ENCODE results near the gene KHDC4.
A peak's percentile ranks its signal among the peaks of the same experiment; 100 is the strongest.

Gene KHDC4

DNA sequence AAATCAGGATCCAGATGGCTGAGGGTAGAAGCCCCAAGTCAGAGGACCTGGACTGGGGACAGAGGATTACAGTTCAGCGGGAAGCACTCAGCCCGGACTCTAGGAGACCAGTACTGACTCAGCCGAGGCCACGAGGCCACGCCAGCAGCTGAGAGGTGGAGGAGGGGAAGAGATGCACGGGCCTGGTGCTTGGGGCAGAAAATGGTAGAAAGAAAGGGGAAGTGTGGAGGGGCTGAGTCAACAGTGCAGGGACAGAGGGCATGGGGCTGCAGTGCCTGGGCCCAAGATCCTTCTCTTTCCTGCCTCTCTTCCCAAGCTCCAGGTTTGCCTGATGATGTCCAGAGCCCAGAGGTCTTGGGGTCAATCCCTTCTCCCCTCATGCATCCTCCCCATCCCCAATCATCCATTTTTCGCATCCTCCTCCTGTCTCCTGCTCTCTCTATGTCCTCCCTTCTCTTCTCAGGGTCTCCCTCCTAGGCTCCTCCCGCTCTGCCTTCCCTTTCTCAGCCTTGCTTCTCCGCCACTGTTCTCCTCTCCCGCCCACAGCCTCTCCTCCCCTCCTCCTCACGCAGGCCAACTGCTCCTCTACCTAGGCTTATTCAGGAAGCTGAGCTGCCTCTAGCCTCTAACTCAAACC is 36.4 kb upstream of the KHDC4 start:
- Histone ChIP-seq H3K4me3 (replicated peaks; ENCODE audit: low read depth, low read length) (peak overlapping the region; percentile 17; the same call in 1 of the 2 replicates), H3K27me3 (replicated peaks; ENCODE audit: control insufficient read depth, insufficient read depth, low read length) (no peaks in the 10 kb centered on the region), H3K36me3 (ENCODE audit: control insufficient read depth, insufficient read depth, low read length) (peaks cover 47% of the 10 kb centered on the region)
- DNase-seq (ENCODE audit: extremely low read depth, insufficient read length) = peak; percentile 62
- TF ChIP-seq, protein P1, sequence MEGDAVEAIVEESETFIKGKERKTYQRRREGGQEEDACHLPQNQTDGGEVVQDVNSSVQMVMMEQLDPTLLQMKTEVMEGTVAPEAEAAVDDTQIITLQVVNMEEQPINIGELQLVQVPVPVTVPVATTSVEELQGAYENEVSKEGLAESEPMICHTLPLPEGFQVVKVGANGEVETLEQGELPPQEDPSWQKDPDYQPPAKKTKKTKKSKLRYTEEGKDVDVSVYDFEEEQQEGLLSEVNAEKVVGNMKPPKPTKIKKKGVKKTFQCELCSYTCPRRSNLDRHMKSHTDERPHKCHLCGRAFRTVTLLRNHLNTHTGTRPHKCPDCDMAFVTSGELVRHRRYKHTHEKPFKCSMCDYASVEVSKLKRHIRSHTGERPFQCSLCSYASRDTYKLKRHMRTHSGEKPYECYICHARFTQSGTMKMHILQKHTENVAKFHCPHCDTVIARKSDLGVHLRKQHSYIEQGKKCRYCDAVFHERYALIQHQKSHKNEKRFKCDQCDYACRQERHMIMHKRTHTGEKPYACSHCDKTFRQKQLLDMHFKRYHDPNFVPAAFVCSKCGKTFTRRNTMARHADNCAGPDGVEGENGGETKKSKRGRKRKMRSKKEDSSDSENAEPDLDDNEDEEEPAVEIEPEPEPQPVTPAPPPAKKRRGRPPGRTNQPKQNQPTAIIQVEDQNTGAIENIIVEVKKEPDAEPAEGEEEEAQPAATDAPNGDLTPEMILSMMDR (IDR thresholded peaks at IDR 0.05; ENCODE audit: insufficient read depth, low read length, poor library complexity, severe bottlenecking) = no peak

DNA sequence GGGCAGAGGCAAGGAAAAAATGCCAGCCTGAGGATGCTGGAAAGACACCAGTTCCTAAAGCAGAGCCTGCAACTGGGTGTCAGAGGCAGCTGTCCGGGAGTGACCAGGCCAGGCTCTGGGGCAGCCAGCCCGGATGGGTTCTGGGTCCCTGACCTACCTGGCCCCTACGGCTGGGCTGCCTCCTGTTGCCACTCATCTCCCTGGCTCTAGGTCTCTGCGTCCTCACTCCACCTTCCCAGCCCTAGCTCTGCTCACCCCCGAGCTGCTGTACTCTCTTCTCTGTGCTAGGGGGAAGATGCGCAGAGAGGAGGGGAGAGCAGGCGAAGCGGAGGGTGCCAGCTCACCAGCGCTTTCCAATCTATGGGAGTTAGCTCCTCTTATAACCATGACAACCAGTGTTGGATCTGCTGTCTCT is 35.2 kb upstream of the KHDC4 start:
- Histone ChIP-seq H3K4me3 (replicated peaks; ENCODE audit: low read depth, low read length) (no peak overlapping the region), H3K27me3 (replicated peaks; ENCODE audit: control insufficient read depth, insufficient read depth, low read length) (no peaks in the 10 kb centered on the region), H3K36me3 (ENCODE audit: control insufficient read depth, insufficient read depth, low read length) (peaks cover 53% of the 10 kb centered on the region)
- TF ChIP-seq, protein P1 (IDR thresholded peaks at IDR 0.05; ENCODE audit: insufficient read depth, low read length, poor library complexity, severe bottlenecking) = no peak
- DNase-seq (ENCODE audit: extremely low read depth, insufficient read length) = no peak

DNA sequence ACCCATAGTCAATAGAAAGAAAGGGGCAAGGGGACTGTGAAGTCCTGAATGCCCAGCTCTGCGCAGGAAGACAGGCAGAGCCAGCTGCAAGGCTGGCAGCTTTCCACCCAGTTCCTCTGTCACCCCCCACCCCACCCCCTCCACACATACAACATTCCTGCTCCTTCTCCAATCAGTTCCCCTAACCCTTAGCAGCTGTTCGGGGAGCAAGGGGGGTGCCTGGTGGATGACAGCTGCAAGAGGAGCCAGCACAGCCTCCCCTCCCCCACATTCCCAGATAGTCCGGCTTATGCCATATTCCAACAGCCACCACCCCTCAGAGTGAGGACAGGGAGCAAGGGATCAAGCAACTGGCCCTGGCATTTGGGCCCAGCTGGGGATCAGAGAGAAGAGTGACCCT is 34.5 kb upstream of the KHDC4 start:
- H3K36me3 ChIP-seq (ENCODE audit: control insufficient read depth, insufficient read depth, low read length) = peaks cover 55% of the 10 kb centered on the region
- TF ChIP-seq, protein P1 (IDR thresholded peaks at IDR 0.05; ENCODE audit: insufficient read depth, low read length, poor library complexity, severe bottlenecking) = no peak
- DNase-seq (ENCODE audit: extremely low read depth, insufficient read length) = no peak
- no peaks in the 10 kb centered on the region for H3K27me3 ChIP-seq (replicated peaks; ENCODE audit: control insufficient read depth, insufficient read depth, low read length)
- H3K4me3 ChIP-seq (replicated peaks; ENCODE audit: low read depth, low read length) = no peak overlapping the region

DNA sequence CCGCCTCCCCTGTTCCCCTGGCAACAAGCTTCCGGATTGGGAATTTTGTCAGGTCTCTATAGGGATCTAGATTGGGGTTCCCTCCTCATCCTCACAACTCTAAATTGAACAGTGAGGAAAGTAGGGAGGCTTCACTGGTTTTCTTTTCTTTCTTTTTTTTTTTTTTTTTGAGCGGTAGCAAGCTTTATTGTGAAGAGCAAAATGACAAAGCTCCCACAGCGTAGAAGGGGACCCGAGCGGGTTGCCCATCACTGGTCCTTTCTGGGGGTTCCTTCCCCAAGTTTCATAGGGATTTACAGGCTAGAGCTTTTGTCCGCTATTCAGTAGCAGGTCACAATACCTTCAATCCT is 33.8 kb upstream of the KHDC4 start:
- Histone ChIP-seq H3K36me3 (ENCODE audit: control insufficient read depth, insufficient read depth, low read length) (peaks cover 53% of the 10 kb centered on the region), H3K4me3 (replicated peaks; ENCODE audit: low read depth, low read length) (no peak overlapping the region), H3K27me3 (replicated peaks; ENCODE audit: control insufficient read depth, insufficient read depth, low read length) (no peaks in the 10 kb centered on the region)
- TF ChIP-seq, protein P1 (IDR thresholded peaks at IDR 0.05; ENCODE audit: insufficient read depth, low read length, poor library complexity, severe bottlenecking) = no peak
- DNase-seq (ENCODE audit: extremely low read depth, insufficient read length) = no peak

DNA sequence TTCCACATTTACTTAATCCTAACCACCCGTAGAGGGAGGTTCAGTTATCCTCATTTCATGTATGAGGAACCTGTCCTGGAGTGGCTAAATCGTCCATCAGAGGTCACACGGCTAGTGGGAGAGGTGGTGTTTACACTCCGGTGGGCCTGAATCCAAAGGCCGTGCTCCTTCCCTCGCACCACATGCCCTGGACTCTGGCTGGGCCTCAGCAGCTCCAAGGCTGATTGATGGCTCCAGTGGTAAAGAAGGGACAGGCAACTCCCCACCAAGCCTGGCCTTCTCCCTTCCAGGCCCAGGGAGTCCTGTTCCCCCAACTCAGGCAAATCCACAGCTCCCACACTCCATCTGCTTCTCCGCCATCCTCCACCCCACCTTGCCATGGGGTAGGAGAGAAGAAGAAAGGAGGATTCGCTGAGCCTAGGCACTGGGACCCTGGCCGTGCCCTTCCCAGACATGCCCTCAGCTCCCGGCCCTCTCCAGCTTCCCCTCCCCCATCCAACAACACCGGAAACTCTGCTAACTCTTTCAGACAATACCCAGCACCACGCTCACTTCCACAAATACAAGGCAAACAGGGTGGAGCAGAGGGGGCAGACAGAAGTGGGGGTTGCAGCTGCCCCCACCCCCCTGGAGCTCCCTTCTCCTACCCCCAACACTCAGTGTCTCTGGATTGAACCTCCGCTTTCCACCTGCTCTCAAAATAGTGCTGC is 33.3 kb upstream of the KHDC4 start:
- Histone ChIP-seq H3K4me3 (replicated peaks; ENCODE audit: low read depth, low read length) (no peak overlapping the region), H3K27me3 (replicated peaks; ENCODE audit: control insufficient read depth, insufficient read depth, low read length) (no peaks in the 10 kb centered on the region), H3K36me3 (ENCODE audit: control insufficient read depth, insufficient read depth, low read length) (peaks cover 57% of the 10 kb centered on the region)
- TF ChIP-seq, protein P1 (IDR thresholded peaks at IDR 0.05; ENCODE audit: insufficient read depth, low read length, poor library complexity, severe bottlenecking) = no peak
- no peak for DNase-seq (ENCODE audit: extremely low read depth, insufficient read length)
